Measurements from ENCODE around the gene GSN.

DNA sequence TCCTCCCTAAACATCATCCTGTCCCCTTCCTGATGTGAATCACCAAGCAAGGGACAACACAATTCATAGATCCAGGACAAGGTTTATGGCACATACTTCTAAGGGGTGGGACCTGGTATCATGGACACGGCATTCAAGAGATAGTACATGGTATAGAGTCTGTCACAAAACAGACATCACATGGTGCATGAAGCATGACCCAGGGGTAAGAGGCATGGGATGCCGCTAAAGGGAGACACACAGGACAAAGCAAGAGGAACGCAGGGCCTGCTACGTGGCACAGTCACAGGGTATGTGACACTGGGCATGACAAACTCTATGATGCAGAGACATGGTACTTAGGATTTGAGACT lies 20.7 kb downstream of the GSN start:
- TF ChIP-seq POLR2A (IDR thresholded peaks at IDR 0.05) (no peak), POLR2AphosphoS5 (IDR thresholded peaks at IDR 0.05) (no peak)
- TF ChIP-seq, protein P1, sequence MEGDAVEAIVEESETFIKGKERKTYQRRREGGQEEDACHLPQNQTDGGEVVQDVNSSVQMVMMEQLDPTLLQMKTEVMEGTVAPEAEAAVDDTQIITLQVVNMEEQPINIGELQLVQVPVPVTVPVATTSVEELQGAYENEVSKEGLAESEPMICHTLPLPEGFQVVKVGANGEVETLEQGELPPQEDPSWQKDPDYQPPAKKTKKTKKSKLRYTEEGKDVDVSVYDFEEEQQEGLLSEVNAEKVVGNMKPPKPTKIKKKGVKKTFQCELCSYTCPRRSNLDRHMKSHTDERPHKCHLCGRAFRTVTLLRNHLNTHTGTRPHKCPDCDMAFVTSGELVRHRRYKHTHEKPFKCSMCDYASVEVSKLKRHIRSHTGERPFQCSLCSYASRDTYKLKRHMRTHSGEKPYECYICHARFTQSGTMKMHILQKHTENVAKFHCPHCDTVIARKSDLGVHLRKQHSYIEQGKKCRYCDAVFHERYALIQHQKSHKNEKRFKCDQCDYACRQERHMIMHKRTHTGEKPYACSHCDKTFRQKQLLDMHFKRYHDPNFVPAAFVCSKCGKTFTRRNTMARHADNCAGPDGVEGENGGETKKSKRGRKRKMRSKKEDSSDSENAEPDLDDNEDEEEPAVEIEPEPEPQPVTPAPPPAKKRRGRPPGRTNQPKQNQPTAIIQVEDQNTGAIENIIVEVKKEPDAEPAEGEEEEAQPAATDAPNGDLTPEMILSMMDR (IDR thresholded peaks at IDR 0.05), result no peak

All from breast epithelium (tissue), 3 donors.